T-helper 2 cell treated with Interferon-gamma antibody and Interleukin-4, amounts not matched to agents 100 ng/mL and 5 ng/mL, for 36 hours (primary cell): ENCODE data around the gene NIPA2. TPM values are rescaled to one million over a fixed set of nuclear protein-coding genes. Genes with fewer than 3 reads are reported as not detected.
"Not testable (repeated sequence)": the region's sequence is repeated elsewhere in the genome, so short reads cannot be mapped to it uniquely, and the experiment has no call there.

Experiments used
- intact Hi-C: fragments of 100-400 bp; cut with micrococcal nuclease; formaldehyde crosslinking; loops from one replicate; pipeline ENCODE4 v1.15.1; 2023
- total RNA-seq: library from RNA; stranded (reverse); gene quantifications from 2 replicates; pipeline ENCODE4 v1.2.3, GENCODE V29; 2022

The NIPA2 gene
- total RNA-seq = 48.0 and 48.7 TPM in 2 replicates

- intact Hi-C loops = loop anchor here (1.0 kb wide), 2 partner anchors 52 to 201 kb away; partner anchors contain the start of genes NIPA1 and TUBGCP5
Observed at GRCh38 chr15:22838292-22839042, at the start of gene NIPA2. TSS of gene NIPA2 (plus strand) at chr15:22838666. CDS start at chr15:22851732, 13,066 bp downstream.

DNA sequence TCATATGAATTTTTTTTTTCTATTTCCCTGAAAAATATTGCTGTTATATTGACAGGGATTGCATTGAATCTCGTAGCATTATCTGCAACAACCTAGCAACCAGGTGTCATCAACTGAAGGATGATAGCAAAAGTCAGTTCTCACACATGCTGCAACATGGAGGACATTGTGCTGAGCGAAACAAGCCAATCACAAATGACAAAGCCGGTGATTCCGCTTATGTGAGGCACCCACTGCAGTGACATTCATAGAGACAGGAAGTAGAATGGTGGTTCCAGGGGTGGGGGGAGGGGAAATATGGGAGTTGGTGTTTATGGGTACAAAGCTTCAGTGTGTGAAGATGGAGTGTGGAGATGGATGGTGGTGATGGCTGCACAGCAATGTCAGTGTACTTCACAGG is 44.4 kb upstream of the NIPA2 start:
- intact Hi-C loops = no loop called here

DNA sequence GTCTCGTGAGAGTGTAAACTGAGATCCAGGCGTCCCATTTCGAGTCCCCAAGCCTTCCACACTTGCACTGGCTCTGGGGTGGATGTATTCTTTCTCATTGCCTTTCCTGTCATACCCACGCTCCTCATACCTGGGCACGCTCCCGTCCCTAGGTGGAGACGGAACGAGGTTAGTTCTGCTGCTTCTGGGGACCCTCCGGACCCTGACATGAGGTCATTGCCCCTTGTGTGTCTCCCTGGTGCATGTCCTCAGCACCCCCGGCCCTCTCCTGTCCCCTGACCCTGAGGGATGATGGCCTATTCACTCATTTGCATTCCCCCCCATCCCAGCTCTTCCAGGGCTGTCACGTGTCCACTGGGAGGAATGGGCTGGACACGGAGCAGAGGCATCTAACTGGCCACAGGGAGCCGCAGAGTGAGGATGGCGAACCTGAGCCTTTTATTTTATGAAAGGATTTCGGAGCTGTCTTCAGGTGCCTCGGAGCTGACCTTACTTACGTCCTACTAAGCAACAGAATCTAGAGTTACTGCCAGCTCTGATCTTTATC is 43.8 kb upstream of the NIPA2 start:
- intact Hi-C loops = no loop called here

DNA sequence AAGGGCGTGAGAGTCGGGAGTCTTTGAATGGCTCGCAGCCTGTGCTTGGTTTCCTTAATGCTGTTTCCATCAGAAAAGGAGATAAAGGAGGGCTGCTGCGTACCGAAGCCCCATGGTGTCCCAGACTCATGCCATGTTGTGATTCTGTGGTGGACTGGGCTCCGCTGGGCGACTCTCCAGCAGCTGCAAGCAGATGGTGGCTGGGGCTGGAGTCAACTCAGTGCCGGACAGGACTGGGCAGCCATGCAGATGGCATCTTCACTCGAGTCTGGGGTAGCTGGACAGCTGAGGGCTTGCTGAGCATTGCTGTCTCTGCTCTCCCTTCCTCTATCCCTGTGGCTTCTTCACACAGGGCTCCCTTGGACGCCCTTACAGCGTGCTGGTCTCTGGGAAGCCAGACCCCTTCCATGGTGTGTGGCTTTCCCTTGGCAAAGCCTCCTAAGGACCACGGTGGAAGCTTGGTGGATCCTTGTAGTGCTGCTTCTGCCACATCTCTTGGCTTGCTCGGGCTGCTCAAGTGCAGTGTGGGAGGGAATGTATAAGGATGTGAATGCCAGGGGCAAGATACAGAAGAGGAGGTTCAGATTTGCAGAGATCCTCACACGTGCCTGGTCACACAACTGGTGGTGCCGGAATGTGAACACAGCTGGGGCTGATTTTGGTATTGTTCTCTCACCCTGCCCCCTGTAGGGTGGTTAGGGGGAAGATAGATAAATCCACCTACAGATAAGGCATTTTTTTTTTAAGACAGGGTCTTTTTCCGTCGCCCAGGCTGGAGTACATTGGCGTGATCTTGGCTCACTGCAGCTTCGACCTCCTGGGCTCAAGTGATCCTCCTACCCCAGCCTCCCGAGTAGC is 43.0 kb upstream of the NIPA2 start:
- intact Hi-C loops = no loop called here

- intact Hi-C loops = no loop called here
Observed at GRCh38 chr15:22796079-22796478, 42.4 kb upstream of the NIPA2 start.

DNA sequence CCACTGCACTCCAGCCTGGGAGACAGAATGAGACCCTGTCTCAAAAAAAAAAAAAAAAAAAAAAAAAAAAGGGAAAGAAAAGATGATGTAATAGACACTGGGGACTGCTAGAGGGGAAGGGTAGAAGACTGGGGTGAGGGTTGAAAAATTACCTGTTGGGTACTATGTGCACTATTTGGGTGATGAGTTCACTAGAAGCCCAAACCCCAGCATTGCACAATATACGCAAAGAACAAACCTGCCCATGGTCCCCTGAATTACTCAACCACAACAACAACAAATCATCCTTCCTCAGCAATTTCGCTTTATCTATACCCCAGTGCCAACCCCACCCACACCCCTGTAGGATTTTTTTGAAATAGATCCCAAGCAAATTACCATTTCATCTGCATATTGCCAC is 38.6 kb upstream of the NIPA2 start:
- intact Hi-C loops = no loop called here

DNA sequence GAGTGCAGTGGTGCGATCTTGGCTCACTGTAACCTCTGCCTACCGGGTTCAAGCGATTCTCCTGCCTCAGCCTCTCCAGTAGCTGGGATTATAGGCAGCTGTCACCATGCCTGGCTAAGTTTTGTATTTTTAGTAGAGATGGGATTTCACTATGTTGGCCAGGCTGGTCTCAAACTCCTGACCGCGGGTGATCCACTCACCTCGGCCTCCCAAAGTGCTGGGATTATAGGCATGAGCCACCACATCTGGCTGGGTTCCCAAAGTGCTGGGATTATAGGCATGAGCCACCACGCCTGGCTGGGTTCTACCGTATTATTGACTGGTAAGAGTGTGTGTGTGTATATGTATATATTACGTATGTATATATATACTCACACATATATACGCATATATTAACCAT is 35.5 kb upstream of the NIPA2 start:
- intact Hi-C loops = not testable (repeated sequence)

- intact Hi-C loops = no loop called here
Observed at GRCh38 chr15:22806156-22806555, 32.3 kb upstream of the NIPA2 start.

DNA sequence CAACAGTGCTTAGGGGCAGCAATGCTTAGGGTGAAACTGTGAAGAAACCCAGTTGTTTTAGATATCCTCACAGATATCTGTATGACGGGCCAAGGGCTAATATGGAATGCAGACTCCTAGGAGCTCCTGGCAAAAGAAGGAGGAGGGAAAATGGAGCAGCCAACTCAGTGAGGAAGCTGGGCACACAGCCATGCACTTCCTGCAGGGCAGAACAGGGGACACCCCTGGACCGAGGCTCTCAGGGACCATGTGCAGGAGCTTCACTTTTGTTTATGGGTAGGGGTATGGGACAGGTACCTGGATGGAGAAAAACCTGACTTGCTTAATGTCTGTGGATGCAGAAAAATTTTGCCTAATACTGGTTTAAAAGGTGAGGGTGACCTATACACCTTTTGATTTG is 31.8 kb upstream of the NIPA2 start:
- intact Hi-C loops = no loop called here

DNA sequence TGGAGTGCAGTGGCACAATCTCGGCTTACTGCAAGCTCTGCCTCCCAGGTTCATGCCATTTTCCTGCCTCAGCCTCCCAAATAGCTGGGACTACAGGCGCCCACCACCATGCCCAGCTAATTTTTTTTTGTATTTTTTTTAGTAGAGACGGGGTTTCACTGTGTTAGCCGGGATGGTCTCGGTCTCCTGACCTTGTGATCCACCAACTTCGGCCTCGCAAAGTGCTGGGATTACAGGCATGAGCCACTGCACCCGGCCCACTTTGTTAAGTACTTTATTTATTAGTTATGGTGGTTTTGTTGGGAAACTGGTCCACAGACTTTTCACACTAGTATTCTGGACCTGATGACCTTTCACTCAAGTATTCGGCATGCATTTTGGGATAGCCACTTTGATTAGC is 30.6 kb upstream of the NIPA2 start:
- intact Hi-C loops = not testable (repeated sequence)

DNA sequence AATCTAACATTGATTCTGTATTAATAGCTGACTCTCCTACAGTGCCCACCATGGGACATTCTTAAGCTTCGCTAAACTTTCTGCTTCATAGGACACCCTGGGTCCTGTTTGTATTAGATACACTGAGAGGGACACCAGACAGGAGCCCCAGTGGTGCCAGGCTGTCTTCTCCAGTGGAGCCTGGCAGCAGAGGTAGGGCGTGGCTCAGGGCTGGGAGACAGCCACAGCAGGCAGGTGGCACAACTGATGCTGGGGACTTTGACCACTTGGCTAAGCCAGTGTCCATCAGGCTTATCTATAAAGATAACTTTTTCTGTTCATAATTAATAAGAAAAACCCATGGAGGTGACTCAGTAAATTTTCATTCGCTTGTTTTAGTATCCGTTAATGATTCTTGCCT is 30.2 kb upstream of the NIPA2 start:
- intact Hi-C loops = no loop called here

GRCh38 chr15:22808761-22809280 is 29.6 kb upstream of the NIPA2 start:
- intact Hi-C loops = no loop called here

DNA sequence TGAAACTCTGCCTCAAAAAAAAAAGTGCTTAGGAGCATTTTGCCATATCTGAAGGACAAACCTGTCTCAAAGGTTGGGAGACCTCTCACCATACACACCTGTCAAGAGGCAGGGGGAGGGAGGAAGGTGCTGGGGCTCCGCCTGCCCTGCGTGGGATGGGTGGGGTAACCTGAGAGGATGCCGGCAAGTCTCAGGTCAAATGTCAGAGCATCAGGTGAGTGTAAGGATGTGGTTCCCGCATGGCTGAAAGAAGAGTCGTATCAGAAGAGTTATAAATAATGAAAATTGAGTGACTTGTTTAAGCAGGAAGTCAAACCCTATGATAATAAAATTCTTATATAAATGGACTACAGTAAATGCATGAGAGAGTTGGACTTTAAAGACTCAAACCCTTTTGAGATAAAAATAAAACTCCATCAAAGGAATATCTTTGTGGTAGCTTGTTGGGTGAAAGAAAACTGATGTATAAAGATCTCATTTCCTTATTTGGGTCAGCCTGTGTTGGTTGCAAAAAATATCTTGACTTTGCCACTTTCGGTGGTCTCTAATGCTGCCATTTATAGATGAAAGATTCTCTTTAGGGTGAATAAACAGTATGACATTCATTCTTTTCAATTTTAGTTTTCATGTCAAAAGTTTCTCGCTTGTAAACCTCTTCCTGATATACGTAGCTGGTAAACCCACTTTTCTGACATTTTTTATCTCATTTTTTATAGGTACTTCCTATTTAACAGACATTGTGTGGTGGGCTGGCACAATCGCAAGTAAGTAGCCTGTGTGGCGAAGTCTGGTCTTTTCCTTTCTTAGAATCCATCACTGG is 28.2 kb upstream of the NIPA2 start:
- intact Hi-C loops = no loop called here

- intact Hi-C loops = no loop called here
Observed at GRCh38 chr15:22810853-22811338, 27.6 kb upstream of the NIPA2 start.

DNA sequence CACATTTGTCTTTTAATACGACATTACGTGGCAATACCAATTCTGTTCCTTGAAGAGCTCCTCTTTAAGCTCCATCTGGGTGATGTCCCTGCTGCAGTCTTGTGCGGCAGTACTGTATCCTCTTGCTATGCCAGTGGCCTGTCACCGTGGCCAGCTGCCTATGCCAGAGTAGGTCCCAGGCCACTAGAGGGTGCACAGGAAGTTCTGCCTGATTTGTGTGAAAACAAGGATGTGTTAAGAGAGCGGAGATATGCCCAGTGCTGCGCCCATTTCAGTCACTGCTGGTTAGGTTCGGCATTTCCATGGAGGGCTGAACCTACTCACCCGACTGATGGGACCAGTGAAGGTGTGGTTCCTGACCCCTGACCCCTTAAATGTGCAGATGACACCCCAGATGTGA is 26.8 kb upstream of the NIPA2 start:
- intact Hi-C loops = no loop called here

GRCh38 chr15:22813844-22814243 is 24.6 kb upstream of the NIPA2 start:
- intact Hi-C loops = no loop called here

- intact Hi-C loops = no loop called here
Observed at GRCh38 chr15:22815766-22816165, 22.7 kb upstream of the NIPA2 start.

DNA sequence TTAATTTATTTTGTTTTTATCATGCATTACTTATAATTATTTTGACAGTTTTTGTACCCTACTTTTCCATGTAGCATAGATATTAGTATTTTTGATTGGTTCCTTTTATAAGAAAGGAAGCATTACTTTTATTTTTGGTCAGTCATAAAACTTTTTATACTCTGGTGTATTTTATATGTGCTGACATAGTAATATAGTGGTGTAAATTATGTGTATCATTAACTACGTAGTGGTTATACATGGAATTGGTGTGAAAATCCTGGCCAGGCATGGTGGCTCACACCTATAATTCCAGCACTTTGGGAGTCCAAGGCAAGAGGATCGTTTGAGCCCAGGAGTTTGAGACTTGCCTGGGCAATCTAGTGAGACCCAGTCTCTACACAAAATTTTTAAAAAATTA is 18.8 kb upstream of the NIPA2 start:
- intact Hi-C loops = no loop called here

DNA sequence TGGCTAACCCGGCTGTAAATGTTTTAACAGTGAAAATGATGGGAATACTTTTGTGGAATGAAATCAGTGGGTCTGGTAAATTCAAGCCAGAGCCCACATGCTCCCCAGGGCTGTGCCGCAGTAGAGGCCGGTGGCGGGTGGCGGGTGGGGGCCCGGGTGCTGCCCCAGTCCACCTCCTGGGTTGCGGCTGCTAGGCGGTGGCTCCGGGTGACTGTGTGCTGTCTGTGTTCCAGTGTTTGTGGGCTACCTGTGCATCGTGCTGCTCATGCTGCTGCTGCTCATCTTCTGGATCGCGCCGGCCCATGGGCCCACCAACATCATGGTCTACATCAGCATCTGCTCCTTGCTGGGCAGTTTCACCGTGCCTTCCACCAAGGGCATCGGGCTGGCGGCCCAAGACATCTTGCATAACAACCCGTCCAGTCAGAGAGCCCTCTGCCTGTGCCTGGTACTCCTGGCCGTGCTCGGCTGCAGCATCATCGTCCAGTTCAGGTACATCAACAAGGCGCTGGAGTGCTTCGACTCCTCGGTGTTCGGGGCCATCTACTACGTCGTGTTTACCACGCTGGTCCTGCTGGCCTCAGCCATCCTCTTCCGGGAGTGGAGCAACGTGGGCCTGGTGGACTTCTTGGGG is 14.9 kb upstream of the NIPA2 start:
- intact Hi-C loops = no loop called here

GRCh38 chr15:22827125-22827524 is 11.3 kb upstream of the NIPA2 start:
- intact Hi-C loops = no loop called here
